Immature natural killer cell (primary cell): ENCODE results near the gene GDAP1L1. TPM values are rescaled to one million over a fixed set of nuclear protein-coding genes. Genes with fewer than 3 reads are reported as not detected.
"Not testable (repeated sequence)": the region's sequence is repeated elsewhere in the genome, so short reads cannot be mapped to it uniquely, and the experiment has no call there.

Source experiments
- DNase-seq, 3 donors: peaks; one replicate each; pipeline ENCODE4 v3.0.0; 2022; ENCODE audit warnings: mixed read lengths in 1 of 3
- H3K27ac Mint-ChIP-seq, 6 donors: one replicate each; pipeline ENCODE4 v1.8.0; 2020; ENCODE audit warnings: mixed read lengths in 6 of 6, mild to moderate bottlenecking in 5 of 6, inconsistent platforms in 4 of 6, moderate library complexity in 3 of 6
- H3K27me3 Mint-ChIP-seq, 3 donors: one replicate each; pipeline ENCODE4 v1.8.0; 2020 to 2021; ENCODE audit warnings: low read depth in 3 of 3, mild to moderate bottlenecking in 3 of 3, mixed read lengths in 3 of 3, moderate library complexity in 3 of 3, inconsistent platforms in 1 of 3
- H3K36me3 Mint-ChIP-seq, 3 donors: one replicate each; pipeline ENCODE4 v1.8.0; 2020; ENCODE audit warnings: mixed read lengths in 3 of 3, inconsistent platforms in 2 of 3, mild to moderate bottlenecking in 2 of 3
- H3K4me1 Mint-ChIP-seq, 2 donors: one replicate each; pipeline ENCODE4 v1.8.0; 2020; ENCODE audit warnings: inconsistent platforms in 2 of 2, mild to moderate bottlenecking in 2 of 2, mixed read lengths in 2 of 2, moderate library complexity in 1 of 2
- H3K4me3 Mint-ChIP-seq, 5 donors: one replicate each; pipeline ENCODE4 v1.8.0; 2020; ENCODE audit warnings: mild to moderate bottlenecking in 5 of 5, mixed read lengths in 5 of 5, inconsistent platforms in 3 of 5, moderate library complexity in 3 of 5
- H3K9me3 Mint-ChIP-seq, 6 donors: one replicate each; pipeline ENCODE4 v1.8.0; 2020; ENCODE audit warnings: mild to moderate bottlenecking in 6 of 6, mixed read lengths in 6 of 6, inconsistent platforms in 4 of 6, moderate library complexity in 3 of 6
- polyA plus RNA-seq, 3 donors: library from polyadenylated mRNA; unstranded; fragments of 300-500 nt; fragmentation: Illumina TruSeq; gene quantifications; one replicate each; pipeline ENCODE4 v1.2.3, GENCODE V29; 2021

Gene GDAP1L1
- polyA plus RNA-seq, 3 donors from 2014 or later: not detected

- Mint-ChIP-seq H3K9me3 (no peaks in the 10 kb centered on the region), H3K27me3 (peaks cover 2% of the 10 kb centered on the region in 3 donors), H3K4me3 (no peak overlapping the region), H3K36me3 (peaks cover 0 to 13% (median 0%) of the 10 kb centered on the region in 3 donors), H3K4me1 (peaks cover 0 to 7% of the 10 kb centered on the region in 2 donors), H3K27ac (no peak overlapping the region)
- DNase-seq: no peak
These were observed 55.6 kb downstream of the GDAP1L1 start for GRCh38 chr20:44302736-44303135.

GRCh38 chr20:44304383-44304782, 57.3 kb downstream of the GDAP1L1 start:
- Mint-ChIP-seq H3K4me3 (no peak overlapping the region), H3K27ac (peak overlapping the region in 2 of 6 donors; percentile 18 to 30), H3K9me3 (no peaks in the 10 kb centered on the region), H3K27me3 (peaks cover 2% of the 10 kb centered on the region in 3 donors), H3K4me1 (peaks cover under 1 to 6% of the 10 kb centered on the region in 2 donors), H3K36me3 (peaks cover 0 to 13% (median 0%) of the 10 kb centered on the region in 3 donors)
- no peak for DNase-seq

GRCh38 chr20:44306927-44307326, 59.8 kb downstream of the GDAP1L1 start:
- Mint-ChIP-seq H3K36me3 (peaks cover 0 to 7% (median 0%) of the 10 kb centered on the region in 3 donors), H3K4me1 (peaks cover 18 to 25% of the 10 kb centered on the region in 2 donors), H3K9me3 (no peaks in the 10 kb centered on the region), H3K27ac (no peak overlapping the region), H3K4me3 (no peak overlapping the region), H3K27me3 (peaks cover 11 to 21% (median 16%) of the 10 kb centered on the region in 3 donors)
- DNase-seq: no peak

GRCh38 chr20:44309763-44310663, 62.9 kb downstream of the GDAP1L1 start:
- peak in 1 of 3 donors; percentile 2 for DNase-seq
- Mint-ChIP-seq H3K4me1 (peaks cover 18 to 25% of the 10 kb centered on the region in 2 donors), H3K36me3 (peaks cover 0 to 3% (median 0%) of the 10 kb centered on the region in 3 donors), H3K27ac (peak overlapping the region; percentile 77 to 96 (median 86)), H3K4me3 (peak overlapping the region; percentile 90 to 94 (median 93)), H3K27me3 (peaks cover 13 to 21% (median 16%) of the 10 kb centered on the region in 3 donors), H3K9me3 (no peaks in the 10 kb centered on the region)

- Mint-ChIP-seq H3K4me1 (peaks cover 18 to 25% of the 10 kb centered on the region in 2 donors), H3K27ac (peak within 1 kb of the TSS; percentile 77 to 96 (median 86))
- peak; percentile 99 for DNase-seq
These were observed 63.8 kb downstream of the GDAP1L1 start, which contains the start of gene FITM2 for GRCh38 chr20:44310664-44311639. Gene FITM2 (minus strand): TSS chr20:44311202. CDS start chr20:44311148, 54 bp downstream.

GRCh38 chr20:44314870-44315269, 67.8 kb downstream of the GDAP1L1 start:
- DNase-seq: no peak
- no peak overlapping the region for H3K27ac Mint-ChIP-seq
- peaks cover 12 to 15% of the 10 kb centered on the region in 2 donors for H3K4me1 Mint-ChIP-seq
- H3K27me3 Mint-ChIP-seq: peaks cover 11 to 17% (median 16%) of the 10 kb centered on the region in 3 donors
- no peaks in the 10 kb centered on the region for H3K36me3 Mint-ChIP-seq
- H3K4me3 Mint-ChIP-seq: no peak overlapping the region
- peaks cover 0 to 2% (median 0%) of the 10 kb centered on the region in 6 donors for H3K9me3 Mint-ChIP-seq

More at GRCh38 chr20:44310664-44311639, 63.8 kb downstream of the GDAP1L1 start, which contains the start of gene FITM2:
- H3K9me3 Mint-ChIP-seq: no peaks in the 10 kb centered on the region
- H3K27me3 Mint-ChIP-seq: peaks cover 13 to 19% (median 17%) of the 10 kb centered on the region in 3 donors
- peaks cover 0 to 3% (median 0%) of the 10 kb centered on the region in 3 donors for H3K36me3 Mint-ChIP-seq
- H3K4me3 Mint-ChIP-seq: peak within 1 kb of the TSS; percentile 90 to 94 (median 93)

GRCh38 chr20:44319839-44320422, 72.8 kb downstream of the GDAP1L1 start:
- H3K27ac Mint-ChIP-seq: no peak overlapping the region
- no peaks in the 10 kb centered on the region for H3K36me3 Mint-ChIP-seq
- H3K9me3 Mint-ChIP-seq: peaks cover 0 to 2% (median 0%) of the 10 kb centered on the region in 6 donors
- H3K4me3 Mint-ChIP-seq: no peak overlapping the region
- H3K27me3 Mint-ChIP-seq: peaks cover 2 to 6% (median 2%) of the 10 kb centered on the region in 3 donors
- no peak for DNase-seq
- H3K4me1 Mint-ChIP-seq: no peaks in the 10 kb centered on the region

GRCh38 chr20:44324343-44324742, 77.2 kb downstream of the GDAP1L1 start:
- no peak overlapping the region for H3K4me3 Mint-ChIP-seq

GRCh38 chr20:44326391-44327159, 79.5 kb downstream of the GDAP1L1 start:
- no peak overlapping the region for H3K4me3 Mint-ChIP-seq
- no peaks in the 10 kb centered on the region for H3K4me1 Mint-ChIP-seq
- no peaks in the 10 kb centered on the region for H3K9me3 Mint-ChIP-seq
- H3K36me3 Mint-ChIP-seq: no peaks in the 10 kb centered on the region
- peaks cover 4 to 10% (median 4%) of the 10 kb centered on the region in 3 donors for H3K27me3 Mint-ChIP-seq
- DNase-seq: no peak
- H3K27ac Mint-ChIP-seq: no peak overlapping the region

More at GRCh38 chr20:44324343-44324742, 77.2 kb downstream of the GDAP1L1 start:
- Mint-ChIP-seq H3K4me1 (no peaks in the 10 kb centered on the region), H3K27ac (no peak overlapping the region), H3K36me3 (no peaks in the 10 kb centered on the region), H3K9me3 (no peaks in the 10 kb centered on the region), H3K27me3 (peaks cover 4 to 6% (median 6%) of the 10 kb centered on the region in 3 donors)
- no peak for DNase-seq

GRCh38 chr20:44327748-44328147, 80.6 kb downstream of the GDAP1L1 start:
- not testable (repeated sequence) for DNase-seq, H3K9me3 Mint-ChIP-seq

GRCh38 chr20:44328428-44328827, 81.3 kb downstream of the GDAP1L1 start:
- Mint-ChIP-seq H3K4me3 (no peak overlapping the region), H3K36me3 (no peaks in the 10 kb centered on the region), H3K27me3 (peaks cover 4 to 10% (median 5%) of the 10 kb centered on the region in 3 donors), H3K4me1 (no peaks in the 10 kb centered on the region), H3K9me3 (no peaks in the 10 kb centered on the region), H3K27ac (no peak overlapping the region)
- DNase-seq: no peak

More at GRCh38 chr20:44327748-44328147, 80.6 kb downstream of the GDAP1L1 start:
- not testable (repeated sequence) for H3K4me3 Mint-ChIP-seq, H3K27ac Mint-ChIP-seq, H3K4me1 Mint-ChIP-seq, H3K36me3 Mint-ChIP-seq, H3K27me3 Mint-ChIP-seq
